Fibroblast of lung (primary cell): ENCODE data around the gene LILRA6.

Experiments
- EZH2 ChIP-seq: IDR thresholded peaks from 2 replicates; pipeline ENCODE4 v1.5.1; 2012; ENCODE audit warnings: low read length, control low read depth, mild to moderate bottlenecking; ENCODE audit errors: missing control alignments
- TF ChIP-seq, protein P1 (sequence below), 2 donors: IDR thresholded peaks in 1 of 2; conservative IDR thresholded peaks in 1 of 2; 1 replicate in 1 of 2; 2 replicates in 1 of 2; pipeline ENCODE4 v1.5.1; 2011 to 2012; ENCODE audit warnings: low read length in 2 of 2, control low read depth in 1 of 2, inconsistent platforms in 1 of 2, low read depth in 1 of 2, mild to moderate bottlenecking in 1 of 2

DNA sequence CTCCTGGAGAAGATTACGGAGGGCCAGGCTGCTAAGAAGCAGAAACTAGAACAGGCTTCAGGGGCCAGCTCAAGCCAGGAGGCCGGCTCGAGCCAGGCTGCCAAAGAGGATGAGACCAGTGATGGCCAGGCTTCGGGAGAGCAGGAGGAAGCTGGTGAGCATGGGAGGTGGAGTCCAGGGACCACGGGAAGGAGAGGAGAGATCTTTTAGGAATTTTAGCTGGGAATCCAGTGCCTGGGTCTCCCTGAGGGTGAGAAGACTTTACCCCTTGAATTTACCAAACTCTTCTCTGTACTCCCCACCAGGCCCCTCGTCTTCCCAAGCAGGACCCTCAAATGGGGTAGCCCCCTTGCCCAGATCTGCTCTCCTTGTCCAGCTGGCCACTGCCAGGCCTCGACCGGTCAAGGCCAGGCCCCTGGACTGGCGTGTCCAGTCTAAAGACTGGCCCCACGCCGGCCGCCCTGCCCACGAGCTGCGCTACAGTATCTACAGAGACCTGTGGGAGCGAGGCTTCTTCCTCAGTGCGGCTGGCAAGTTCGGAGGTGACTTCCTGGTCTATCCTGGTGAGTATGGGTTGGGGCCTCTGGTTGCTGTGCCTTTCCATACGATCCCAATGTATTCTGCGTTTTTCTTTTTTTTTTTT, 50.7 kb downstream of the LILRA6 start:
- TF ChIP-seq, protein P1, sequence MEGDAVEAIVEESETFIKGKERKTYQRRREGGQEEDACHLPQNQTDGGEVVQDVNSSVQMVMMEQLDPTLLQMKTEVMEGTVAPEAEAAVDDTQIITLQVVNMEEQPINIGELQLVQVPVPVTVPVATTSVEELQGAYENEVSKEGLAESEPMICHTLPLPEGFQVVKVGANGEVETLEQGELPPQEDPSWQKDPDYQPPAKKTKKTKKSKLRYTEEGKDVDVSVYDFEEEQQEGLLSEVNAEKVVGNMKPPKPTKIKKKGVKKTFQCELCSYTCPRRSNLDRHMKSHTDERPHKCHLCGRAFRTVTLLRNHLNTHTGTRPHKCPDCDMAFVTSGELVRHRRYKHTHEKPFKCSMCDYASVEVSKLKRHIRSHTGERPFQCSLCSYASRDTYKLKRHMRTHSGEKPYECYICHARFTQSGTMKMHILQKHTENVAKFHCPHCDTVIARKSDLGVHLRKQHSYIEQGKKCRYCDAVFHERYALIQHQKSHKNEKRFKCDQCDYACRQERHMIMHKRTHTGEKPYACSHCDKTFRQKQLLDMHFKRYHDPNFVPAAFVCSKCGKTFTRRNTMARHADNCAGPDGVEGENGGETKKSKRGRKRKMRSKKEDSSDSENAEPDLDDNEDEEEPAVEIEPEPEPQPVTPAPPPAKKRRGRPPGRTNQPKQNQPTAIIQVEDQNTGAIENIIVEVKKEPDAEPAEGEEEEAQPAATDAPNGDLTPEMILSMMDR (conservative IDR thresholded peaks at IDR 0.05 in 1 of 2, IDR thresholded peaks at IDR 0.05 in 1 of 2; ENCODE audit: low read depth in 1 of 2, low read length in 2 of 2), result no peak
- TF ChIP-seq EZH2, result no peak
